ENCODE results near the gene PPFIA2. TPM values are rescaled to one million over a fixed set of nuclear protein-coding genes. Genes with fewer than 3 reads are reported as not detected.

The PPFIA2 gene
- total RNA-seq, 1 donor from 2014 or later: 5.7 TPM

GRCh38 chr12:81465191-81465590, 294.0 kb downstream of the PPFIA2 start:
- no peak overlapping the region for H3K4me3 Mint-ChIP-seq
- TF ChIP-seq, protein P1, sequence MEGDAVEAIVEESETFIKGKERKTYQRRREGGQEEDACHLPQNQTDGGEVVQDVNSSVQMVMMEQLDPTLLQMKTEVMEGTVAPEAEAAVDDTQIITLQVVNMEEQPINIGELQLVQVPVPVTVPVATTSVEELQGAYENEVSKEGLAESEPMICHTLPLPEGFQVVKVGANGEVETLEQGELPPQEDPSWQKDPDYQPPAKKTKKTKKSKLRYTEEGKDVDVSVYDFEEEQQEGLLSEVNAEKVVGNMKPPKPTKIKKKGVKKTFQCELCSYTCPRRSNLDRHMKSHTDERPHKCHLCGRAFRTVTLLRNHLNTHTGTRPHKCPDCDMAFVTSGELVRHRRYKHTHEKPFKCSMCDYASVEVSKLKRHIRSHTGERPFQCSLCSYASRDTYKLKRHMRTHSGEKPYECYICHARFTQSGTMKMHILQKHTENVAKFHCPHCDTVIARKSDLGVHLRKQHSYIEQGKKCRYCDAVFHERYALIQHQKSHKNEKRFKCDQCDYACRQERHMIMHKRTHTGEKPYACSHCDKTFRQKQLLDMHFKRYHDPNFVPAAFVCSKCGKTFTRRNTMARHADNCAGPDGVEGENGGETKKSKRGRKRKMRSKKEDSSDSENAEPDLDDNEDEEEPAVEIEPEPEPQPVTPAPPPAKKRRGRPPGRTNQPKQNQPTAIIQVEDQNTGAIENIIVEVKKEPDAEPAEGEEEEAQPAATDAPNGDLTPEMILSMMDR (conservative IDR thresholded peaks at IDR 0.05): no peak
- H3K9me3 Mint-ChIP-seq: no peaks in the 10 kb centered on the region
- no peaks in the 10 kb centered on the region for H3K36me3 Mint-ChIP-seq
- H3K27ac Mint-ChIP-seq: no peak overlapping the region
- no peaks in the 10 kb centered on the region for H3K27me3 Mint-ChIP-seq
- H3K4me1 Mint-ChIP-seq (ENCODE audit: unreplicated experiment): no peaks in the 10 kb centered on the region
- no peak for DNase-seq (ENCODE audit: extremely low spot score, unreplicated experiment)

GRCh38 chr12:81461163-81461562, 298.0 kb downstream of the PPFIA2 start:
- TF ChIP-seq, protein P1 (conservative IDR thresholded peaks at IDR 0.05): peak; percentile 50
- no peaks in the 10 kb centered on the region for H3K9me3 Mint-ChIP-seq
- DNase-seq (ENCODE audit: extremely low spot score, unreplicated experiment): no peak
- H3K36me3 Mint-ChIP-seq: no peaks in the 10 kb centered on the region
- no peaks in the 10 kb centered on the region for H3K27me3 Mint-ChIP-seq
- no peak overlapping the region for H3K4me3 Mint-ChIP-seq
- no peaks in the 10 kb centered on the region for H3K4me1 Mint-ChIP-seq (ENCODE audit: unreplicated experiment)
- H3K27ac Mint-ChIP-seq: no peak overlapping the region

GRCh38 chr12:81450920-81451739, 308.0 kb downstream of the PPFIA2 start:
- Mint-ChIP-seq H3K27me3 (no peaks in the 10 kb centered on the region), H3K4me1 (ENCODE audit: unreplicated experiment) (no peaks in the 10 kb centered on the region), H3K9me3 (peaks cover 4% of the 10 kb centered on the region), H3K36me3 (no peaks in the 10 kb centered on the region), H3K4me3 (no peak overlapping the region), H3K27ac (no peak overlapping the region)
- TF ChIP-seq, protein P1 (conservative IDR thresholded peaks at IDR 0.05): peak; percentile 82
- DNase-seq (ENCODE audit: extremely low spot score, unreplicated experiment): no peak

DNA sequence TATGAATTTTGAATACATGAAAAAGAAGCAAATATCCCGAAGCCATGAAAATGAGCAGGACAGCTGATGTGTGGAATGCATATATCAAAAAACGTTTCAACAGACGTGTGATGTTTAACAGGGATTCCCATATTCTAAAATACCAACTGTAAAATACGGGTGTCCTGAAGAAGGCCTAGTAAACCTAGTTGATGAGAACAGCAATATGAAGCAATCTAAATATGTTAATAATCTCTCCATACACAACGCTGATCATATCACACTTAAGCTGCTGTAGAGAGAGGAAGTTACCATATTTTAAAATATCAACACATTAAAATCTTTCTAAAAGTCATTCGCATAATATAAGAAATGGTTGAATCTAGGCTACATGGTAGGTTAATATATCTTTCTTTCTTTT, 317.5 kb downstream of the PPFIA2 start:
- Mint-ChIP-seq H3K4me3 (no peak overlapping the region), H3K27ac (no peak overlapping the region), H3K4me1 (ENCODE audit: unreplicated experiment) (no peaks in the 10 kb centered on the region), H3K9me3 (no peaks in the 10 kb centered on the region), H3K27me3 (no peaks in the 10 kb centered on the region), H3K36me3 (no peaks in the 10 kb centered on the region)
- DNase-seq (ENCODE audit: extremely low spot score, unreplicated experiment): no peak
- TF ChIP-seq, protein P1 (conservative IDR thresholded peaks at IDR 0.05): no peak

DNA sequence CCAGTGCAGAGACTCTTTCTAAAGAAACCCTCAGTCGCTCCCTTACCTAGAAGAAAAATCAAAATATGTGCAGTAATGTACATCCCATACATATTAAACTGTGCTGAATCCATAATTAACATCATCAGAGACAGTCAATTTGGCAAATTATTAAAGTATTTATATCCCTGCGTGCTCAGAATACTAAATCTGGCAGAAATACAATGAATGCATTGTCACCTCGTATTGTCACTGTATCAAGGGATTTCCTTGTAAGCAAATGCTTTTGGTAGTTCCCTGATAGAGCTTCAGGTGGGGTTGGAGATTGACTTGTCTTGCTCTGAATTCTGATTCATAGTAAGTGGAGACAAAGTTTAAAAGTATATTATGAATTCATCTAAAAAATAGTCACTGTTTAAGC, 319.1 kb downstream of the PPFIA2 start:
- no peak for DNase-seq (ENCODE audit: extremely low spot score, unreplicated experiment)
- H3K9me3 Mint-ChIP-seq: no peaks in the 10 kb centered on the region
- H3K36me3 Mint-ChIP-seq: no peaks in the 10 kb centered on the region
- TF ChIP-seq, protein P1 (conservative IDR thresholded peaks at IDR 0.05): no peak
- H3K4me1 Mint-ChIP-seq (ENCODE audit: unreplicated experiment): no peaks in the 10 kb centered on the region
- H3K27ac Mint-ChIP-seq: no peak overlapping the region
- H3K4me3 Mint-ChIP-seq: no peak overlapping the region
- no peaks in the 10 kb centered on the region for H3K27me3 Mint-ChIP-seq

Measured in type B pancreatic cell (in vitro differentiated cells).